Glutamatergic neuron (in vitro differentiated cells): Measurements from ENCODE around the gene DLK1. TPM values are rescaled to one million over a fixed set of nuclear protein-coding genes. Genes with fewer than 3 reads are reported as not detected.

Experiments
- DNase-seq: peaks from one replicate; pipeline ENCODE4 v3.0.0; 2022
- H3K27ac Mint-ChIP-seq: one replicate; pipeline ENCODE4 v1.8.0; 2020; ENCODE audit warnings: mild to moderate bottlenecking, mixed read lengths, inconsistent platforms; ENCODE audit not compliant: unreplicated experiment
- H3K27me3 Mint-ChIP-seq: one replicate; pipeline ENCODE4 v1.8.0; 2020; ENCODE audit warnings: mild to moderate bottlenecking, moderate library complexity, mixed read lengths, inconsistent platforms; ENCODE audit not compliant: unreplicated experiment
- H3K36me3 Mint-ChIP-seq: one replicate; pipeline ENCODE4 v1.8.0; 2020; ENCODE audit warnings: mild to moderate bottlenecking, mixed read lengths, inconsistent platforms; ENCODE audit not compliant: unreplicated experiment
- H3K4me1 Mint-ChIP-seq: one replicate; pipeline ENCODE4 v1.8.0; 2020; ENCODE audit warnings: mild to moderate bottlenecking, low read depth, mixed read lengths, inconsistent platforms; ENCODE audit not compliant: unreplicated experiment
- H3K4me3 Mint-ChIP-seq: one replicate; pipeline ENCODE4 v1.8.0; 2020; ENCODE audit warnings: mild to moderate bottlenecking, mixed read lengths, inconsistent platforms; ENCODE audit not compliant: unreplicated experiment
- H3K9me3 Mint-ChIP-seq: one replicate; pipeline ENCODE4 v1.8.0; 2020; ENCODE audit warnings: mild to moderate bottlenecking, moderate library complexity, mixed read lengths, inconsistent platforms; ENCODE audit not compliant: unreplicated experiment
- total RNA-seq: library from RNA; stranded (reverse); fragmentation: NEBNext Ultra II Directional; extraction: Animal tissue kit (Norgen Biotek cat#: 25700); gene quantifications from one replicate; pipeline ENCODE4 v1.2.1, GENCODE V29; 2021; ENCODE audit not compliant: unreplicated experiment
- TF ChIP-seq, protein P1 (sequence below): fragments of 200-600 bp; sonication (generic); IDR thresholded peaks from one replicate; pipeline ENCODE4 v1.5.0; 2021; ENCODE audit not compliant: partially characterized antibody, unreplicated experiment

DLK1 gene
- total RNA-seq, 1 donor from 2014 or later: 37.3 TPM

DNA sequence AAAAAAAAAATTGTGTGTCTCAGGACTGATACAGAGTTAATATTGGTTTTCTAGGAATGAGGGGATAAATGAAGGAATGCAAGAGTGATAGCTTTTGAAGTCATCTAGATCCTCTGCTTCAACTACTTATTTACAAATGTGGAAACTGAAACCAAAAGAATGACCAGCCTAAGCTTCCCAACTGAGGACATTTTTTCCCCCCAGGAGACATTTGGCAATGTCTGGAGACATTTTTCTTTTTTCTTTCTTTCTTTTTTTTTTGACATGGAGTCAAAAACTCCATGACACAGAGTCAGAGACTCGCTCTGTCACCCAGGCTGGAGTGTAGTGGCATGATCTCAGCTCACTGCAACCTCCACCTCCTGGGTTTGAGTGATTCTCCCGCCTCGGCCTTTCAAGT is 15.3 kb downstream of the DLK1 start:
- no peaks in the 10 kb centered on the region for H3K27me3 Mint-ChIP-seq
- no peak for DNase-seq
- H3K4me1 Mint-ChIP-seq: peaks cover 4% of the 10 kb centered on the region
- peaks cover 1% of the 10 kb centered on the region for H3K9me3 Mint-ChIP-seq
- H3K36me3 Mint-ChIP-seq: no peaks in the 10 kb centered on the region
- TF ChIP-seq, protein P1, sequence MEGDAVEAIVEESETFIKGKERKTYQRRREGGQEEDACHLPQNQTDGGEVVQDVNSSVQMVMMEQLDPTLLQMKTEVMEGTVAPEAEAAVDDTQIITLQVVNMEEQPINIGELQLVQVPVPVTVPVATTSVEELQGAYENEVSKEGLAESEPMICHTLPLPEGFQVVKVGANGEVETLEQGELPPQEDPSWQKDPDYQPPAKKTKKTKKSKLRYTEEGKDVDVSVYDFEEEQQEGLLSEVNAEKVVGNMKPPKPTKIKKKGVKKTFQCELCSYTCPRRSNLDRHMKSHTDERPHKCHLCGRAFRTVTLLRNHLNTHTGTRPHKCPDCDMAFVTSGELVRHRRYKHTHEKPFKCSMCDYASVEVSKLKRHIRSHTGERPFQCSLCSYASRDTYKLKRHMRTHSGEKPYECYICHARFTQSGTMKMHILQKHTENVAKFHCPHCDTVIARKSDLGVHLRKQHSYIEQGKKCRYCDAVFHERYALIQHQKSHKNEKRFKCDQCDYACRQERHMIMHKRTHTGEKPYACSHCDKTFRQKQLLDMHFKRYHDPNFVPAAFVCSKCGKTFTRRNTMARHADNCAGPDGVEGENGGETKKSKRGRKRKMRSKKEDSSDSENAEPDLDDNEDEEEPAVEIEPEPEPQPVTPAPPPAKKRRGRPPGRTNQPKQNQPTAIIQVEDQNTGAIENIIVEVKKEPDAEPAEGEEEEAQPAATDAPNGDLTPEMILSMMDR: no peak
- H3K27ac Mint-ChIP-seq: no peak overlapping the region
- no peak overlapping the region for H3K4me3 Mint-ChIP-seq

- H3K27me3 Mint-ChIP-seq: no peaks in the 10 kb centered on the region
- no peaks in the 10 kb centered on the region for H3K4me1 Mint-ChIP-seq
- no peak for DNase-seq
- H3K27ac Mint-ChIP-seq: no peak overlapping the region
- peaks cover 2% of the 10 kb centered on the region for H3K9me3 Mint-ChIP-seq
- TF ChIP-seq, protein P1: no peak
- H3K36me3 Mint-ChIP-seq: no peaks in the 10 kb centered on the region
- H3K4me3 Mint-ChIP-seq: no peak overlapping the region
These were observed 19.6 kb downstream of the DLK1 start for GRCh38 chr14:100746326-100746725.

GRCh38 chr14:100747021-100747586 is 20.4 kb downstream of the DLK1 start:
- no peaks in the 10 kb centered on the region for H3K4me1 Mint-ChIP-seq
- no peaks in the 10 kb centered on the region for H3K36me3 Mint-ChIP-seq
- TF ChIP-seq, protein P1: no peak
- peaks cover 2% of the 10 kb centered on the region for H3K9me3 Mint-ChIP-seq
- DNase-seq: no peak
- H3K27ac Mint-ChIP-seq: no peak overlapping the region
- H3K27me3 Mint-ChIP-seq: no peaks in the 10 kb centered on the region
- no peak overlapping the region for H3K4me3 Mint-ChIP-seq

DNA sequence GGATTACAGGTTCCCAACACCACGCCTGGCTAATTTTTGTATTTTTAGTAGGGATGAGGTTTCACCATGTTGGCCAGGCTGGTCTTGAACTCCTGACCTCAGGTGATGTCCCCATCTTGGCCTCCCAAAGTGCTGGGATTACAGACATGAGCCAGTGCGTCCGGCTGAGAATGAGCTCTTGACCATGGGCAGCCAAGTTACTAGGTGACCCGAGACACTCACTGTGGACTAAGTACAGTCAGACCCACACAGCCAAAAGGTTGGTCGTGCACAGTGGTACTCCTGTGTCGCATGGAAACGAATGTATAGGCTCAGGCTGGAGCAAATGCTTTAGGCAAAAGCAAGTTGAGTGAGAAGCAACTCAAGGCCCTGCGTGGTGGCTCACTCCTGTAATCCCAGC is 21.0 kb downstream of the DLK1 start:
- TF ChIP-seq, protein P1: no peak
- H3K27me3 Mint-ChIP-seq: no peaks in the 10 kb centered on the region
- DNase-seq: no peak
- no peaks in the 10 kb centered on the region for H3K4me1 Mint-ChIP-seq
- no peak overlapping the region for H3K4me3 Mint-ChIP-seq
- no peak overlapping the region for H3K27ac Mint-ChIP-seq
- H3K9me3 Mint-ChIP-seq: peaks cover 2% of the 10 kb centered on the region
- H3K36me3 Mint-ChIP-seq: no peaks in the 10 kb centered on the region

GRCh38 chr14:100748403-100748802 is 21.7 kb downstream of the DLK1 start:
- no peaks in the 10 kb centered on the region for H3K27me3 Mint-ChIP-seq
- TF ChIP-seq, protein P1: no peak
- no peak overlapping the region for H3K4me3 Mint-ChIP-seq
- no peak overlapping the region for H3K27ac Mint-ChIP-seq
- DNase-seq: no peak
- H3K9me3 Mint-ChIP-seq: peaks cover 2% of the 10 kb centered on the region
- H3K36me3 Mint-ChIP-seq: no peaks in the 10 kb centered on the region
- no peaks in the 10 kb centered on the region for H3K4me1 Mint-ChIP-seq
